ENCODE data around the gene KIF2A.

GRCh38 chr5:62369039-62369438 is 63.0 kb downstream of the KIF2A start:
- no peak for TF ChIP-seq ETV5 (CRISPR knock-in tag; IDR thresholded peaks at IDR 0.05; ENCODE audit: low read depth)
- TF ChIP-seq KLF16 (IDR thresholded peaks at IDR 0.05) = no peak
- no peak for TF ChIP-seq PHF20 (IDR thresholded peaks at IDR 0.05; ENCODE audit: partially characterized antibody)
- no peak for TF ChIP-seq BCOR (IDR thresholded peaks at IDR 0.05)
- TF ChIP-seq TARDBP (IDR thresholded peaks at IDR 0.05) = no peak
- TF ChIP-seq REST (IDR thresholded peaks at IDR 0.05; ENCODE audit: borderline replicate concordance) = no peak
- no peak for TF ChIP-seq REST (CRISPR knock-in tag; IDR thresholded peaks at IDR 0.05; ENCODE audit: low read depth)
